Omental fat pad (tissue), 4 donors: ENCODE measurements around the gene PADI1. TPM values are rescaled to one million over a fixed set of nuclear protein-coding genes. Genes with fewer than 3 reads are reported as not detected.

Experiments used
- ATAC-seq: fragments of 150-250 bp; one replicate; pipeline ENCODE4 v1.9.1; 2016; ENCODE audit warnings: mild to moderate bottlenecking, moderate library complexity; ENCODE audit not compliant: low FRiP score
- DNase-seq: peaks from one replicate; pipeline ENCODE4 v3.0.0-alpha.2; 2019; ENCODE audit warnings: low spot score
- CTCF ChIP-seq, 3 donors: fragments of 450-650 bp; IDR thresholded peaks; one replicate each; pipeline ENCODE4 v1.5.1; 2016 to 2017; ENCODE audit warnings: antibody characterized with exemption in 3 of 3, mild to moderate bottlenecking in 3 of 3, moderate library complexity in 2 of 3
- total RNA-seq, 4 donors: library from RNA; depleted of rRNA; stranded (reverse); fragments of >200 nt; gene quantifications; one replicate each; pipeline ENCODE4 v1.1.0, GENCODE V29; 2016

The PADI1 gene
- total RNA-seq, 4 donors from 2014 or later = not detected

GRCh38 chr1:17161926-17162800, 42.8 kb upstream of the PADI1 start:
- no peak for DNase-seq
- no peak for ATAC-seq
- no peak for TF ChIP-seq CTCF (IDR thresholded peaks at IDR 0.05)

- DNase-seq = no peak
- TF ChIP-seq CTCF (IDR thresholded peaks at IDR 0.05) = no peak
- ATAC-seq = no peak
Measured at GRCh38 chr1:17162941-17163340, 42.0 kb upstream of the PADI1 start.

GRCh38 chr1:17163371-17163770, 41.6 kb upstream of the PADI1 start:
- ATAC-seq = no peak
- no peak for DNase-seq
- TF ChIP-seq CTCF (IDR thresholded peaks at IDR 0.05) = no peak

- no peak for TF ChIP-seq CTCF (IDR thresholded peaks at IDR 0.05)
- DNase-seq (no peak), ATAC-seq (no peak)
Measured at GRCh38 chr1:17163789-17164666, 40.9 kb upstream of the PADI1 start.

GRCh38 chr1:17165823-17166222, 39.1 kb upstream of the PADI1 start:
- no peak for TF ChIP-seq CTCF (IDR thresholded peaks at IDR 0.05)
- ATAC-seq (no peak), DNase-seq (no peak)

GRCh38 chr1:17167041-17167785, 37.7 kb upstream of the PADI1 start:
- DNase-seq (no peak), ATAC-seq (no peak)
- TF ChIP-seq CTCF (IDR thresholded peaks at IDR 0.05) = no peak
